Measurements from ENCODE around the gene BPIFB3. TPM values are rescaled to one million over a fixed set of nuclear protein-coding genes. Genes with fewer than 3 reads are reported as not detected.
"Not testable (repeated sequence)": the region's sequence is repeated elsewhere in the genome, so short reads cannot be mapped to it uniquely, and the experiment has no call there.

BPIFB3 gene
- polyA plus RNA-seq, 4 donors = not detected

- no peak for DNase-seq (ENCODE audit: low read depth in 4 of 4, low spot score in 3 of 4)
These were observed 28.8 kb downstream of the BPIFB3 start for GRCh38 chr20:33082546-33082945.

- DNase-seq (ENCODE audit: low read depth in 4 of 4, low spot score in 3 of 4) = no peak
These were observed 30.0 kb downstream of the BPIFB3 start for GRCh38 chr20:33083544-33084340.

- DNase-seq (ENCODE audit: low read depth in 4 of 4, low spot score in 3 of 4) = no peak
These were observed 31.0 kb downstream of the BPIFB3 start for GRCh38 chr20:33084722-33085121.

DNA sequence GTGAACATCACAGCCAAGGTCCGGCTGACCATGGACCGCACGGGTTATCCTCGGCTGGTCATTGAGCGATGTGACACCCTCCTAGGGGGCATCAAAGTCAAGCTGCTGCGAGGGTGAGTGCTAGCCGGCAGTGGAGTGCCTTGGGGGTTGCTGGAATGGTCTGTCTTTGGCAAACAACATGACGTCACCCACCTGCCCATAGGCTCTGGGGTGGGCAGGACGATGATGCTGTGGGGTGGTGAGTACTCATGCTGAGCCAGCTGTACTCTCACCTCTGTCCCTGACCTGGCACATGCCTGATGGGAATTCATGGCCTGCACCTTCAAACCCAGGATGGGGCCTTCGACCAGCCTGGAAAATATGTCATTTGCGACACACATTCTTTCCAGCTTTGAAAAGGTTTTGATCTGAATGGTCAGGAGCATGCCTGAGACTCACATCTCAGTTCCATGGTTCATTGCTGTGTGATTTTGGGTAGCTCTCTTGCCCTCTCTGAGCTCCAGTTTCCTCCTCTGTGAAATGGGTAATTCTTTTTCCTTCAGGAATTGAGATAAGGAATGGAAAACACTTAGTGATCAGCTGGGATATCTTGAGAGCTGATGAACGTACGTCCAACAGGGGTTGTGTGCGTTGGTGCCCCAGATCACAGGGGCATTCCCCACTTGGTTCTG lies 32.5 kb downstream of the BPIFB3 start:
- no peak for DNase-seq (ENCODE audit: low read depth in 4 of 4, low spot score in 3 of 4)

- DNase-seq (ENCODE audit: low read depth in 4 of 4, low spot score in 3 of 4) = no peak
These were observed 37.4 kb downstream of the BPIFB3 start for GRCh38 chr20:33091147-33091546.

GRCh38 chr20:33091693-33092092 lies 38.0 kb downstream of the BPIFB3 start:
- DNase-seq (ENCODE audit: low read depth in 4 of 4, low spot score in 3 of 4) = no peak

DNA sequence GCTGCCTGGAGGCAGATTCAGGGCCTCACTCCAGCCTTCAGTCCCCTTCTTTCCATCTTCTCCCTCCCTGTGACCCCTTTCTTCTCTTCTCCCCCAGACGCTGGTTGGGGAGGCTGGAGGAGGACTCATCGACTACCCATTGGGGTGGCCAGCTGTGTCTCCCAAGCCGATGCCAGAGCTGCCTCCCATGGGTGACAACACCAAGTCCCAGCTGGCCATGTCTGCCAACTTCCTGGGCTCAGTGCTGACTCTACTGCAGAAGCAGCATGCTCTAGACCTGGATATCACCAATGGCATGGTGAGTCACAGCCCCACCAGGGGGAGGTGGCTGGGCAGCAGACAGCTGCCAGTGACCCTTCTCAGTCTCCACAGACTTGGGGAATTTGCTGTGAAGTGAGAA lies 38.7 kb downstream of the BPIFB3 start:
- DNase-seq (ENCODE audit: low read depth in 4 of 4, low spot score in 3 of 4) = no peak

DNA sequence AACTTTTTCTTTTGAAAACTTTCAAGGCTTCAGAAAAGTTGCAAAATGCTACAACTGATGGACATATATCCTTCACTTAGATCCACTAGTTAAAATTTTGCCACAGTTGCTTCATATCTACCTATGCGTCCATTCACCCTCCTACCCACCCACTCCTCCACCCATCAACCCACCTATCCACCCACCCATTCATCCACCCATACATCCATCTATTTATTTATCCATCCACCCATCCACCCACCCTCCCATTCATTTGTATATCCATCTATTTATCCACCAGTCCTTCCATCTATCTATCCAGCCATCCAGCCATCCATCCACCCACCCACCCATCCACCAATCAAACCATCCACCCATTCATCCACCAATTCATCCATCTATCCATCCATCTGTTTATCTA lies 39.4 kb downstream of the BPIFB3 start:
- DNase-seq (ENCODE audit: low read depth in 4 of 4, low spot score in 3 of 4) = no peak

DNA sequence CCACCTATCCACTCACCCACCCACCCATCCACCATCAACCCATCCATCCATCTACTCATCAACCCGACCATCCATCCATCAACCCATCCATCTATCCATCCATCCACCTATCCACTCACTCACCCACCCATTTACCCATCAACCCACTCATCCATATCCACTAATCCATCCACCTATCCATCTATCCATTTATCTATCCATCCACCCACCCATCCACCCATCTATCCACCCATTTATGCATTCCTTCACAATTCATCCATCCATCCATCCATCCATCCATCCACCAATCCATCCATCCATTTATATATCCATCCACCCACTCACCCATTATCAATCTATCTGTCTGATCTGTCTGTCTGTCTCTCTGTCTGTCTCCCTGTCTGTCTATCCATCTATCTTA lies 39.9 kb downstream of the BPIFB3 start:
- DNase-seq (ENCODE audit: low read depth in 4 of 4, low spot score in 3 of 4) = no peak

GRCh38 chr20:33095249-33095648 lies 41.5 kb downstream of the BPIFB3 start:
- DNase-seq (ENCODE audit: low read depth in 4 of 4, low spot score in 3 of 4) = no peak

- peak; percentile 12 to 48 (median 16) for DNase-seq (ENCODE audit: low read depth in 4 of 4, low spot score in 3 of 4)
These were observed 42.3 kb downstream of the BPIFB3 start for GRCh38 chr20:33095902-33096584.

DNA sequence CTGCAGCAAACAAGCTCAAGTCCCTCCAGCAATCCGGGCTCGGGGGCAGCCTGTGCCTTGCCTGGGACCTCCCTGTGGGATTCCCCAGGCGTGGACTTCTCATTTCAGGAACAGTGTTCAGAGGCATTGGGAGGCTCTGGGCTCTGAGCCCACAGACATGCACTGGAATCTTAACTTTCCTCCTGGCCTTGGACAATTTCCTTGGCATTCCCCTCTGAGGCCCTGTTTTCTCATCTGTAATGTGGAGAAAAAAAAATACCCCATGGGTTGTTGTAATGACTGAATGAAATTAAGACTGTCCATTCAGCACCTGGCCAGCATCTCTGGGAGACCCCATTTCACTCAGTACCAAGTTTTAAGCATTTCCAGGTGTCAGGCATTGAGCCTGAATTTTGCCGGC lies 43.3 kb downstream of the BPIFB3 start:
- DNase-seq (ENCODE audit: low read depth in 4 of 4, low spot score in 3 of 4) = no peak

DNA sequence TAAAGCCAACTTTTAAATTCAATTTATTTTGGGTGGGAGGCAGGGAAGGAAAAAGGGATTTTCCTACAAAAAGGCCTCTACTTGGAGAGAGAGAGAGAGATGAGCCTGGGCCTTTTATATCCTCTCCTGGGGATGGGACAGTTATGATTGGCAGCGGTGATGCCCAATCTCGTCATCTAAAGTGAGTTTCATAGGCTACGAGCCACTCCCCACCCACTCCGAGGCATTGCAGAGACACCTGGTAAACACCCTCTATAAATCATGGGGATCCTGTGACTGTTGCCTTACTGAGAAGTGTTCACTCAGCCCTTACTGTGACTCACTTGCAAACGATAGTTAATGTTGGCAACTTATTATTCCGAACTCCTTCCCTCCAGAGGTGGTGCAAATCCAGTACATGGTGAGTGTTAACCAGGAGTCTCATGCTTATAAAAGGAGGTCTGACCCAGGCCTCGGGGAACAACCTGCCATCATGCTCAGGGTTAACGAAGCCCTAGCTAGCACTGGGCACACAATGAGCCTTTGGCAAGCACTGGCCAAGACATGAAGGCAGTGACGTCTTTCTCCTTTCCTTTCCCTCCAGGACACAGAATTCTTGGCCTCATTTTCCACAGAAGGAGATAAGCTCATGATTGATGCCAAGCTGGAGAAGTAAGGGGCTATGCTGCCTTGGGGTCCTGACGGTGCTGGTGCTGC lies 46.3 kb downstream of the BPIFB3 start:
- no peak for DNase-seq (ENCODE audit: low read depth in 4 of 4, low spot score in 3 of 4)

- no peak for DNase-seq (ENCODE audit: low read depth in 4 of 4, low spot score in 3 of 4)
These were observed 49.9 kb downstream of the BPIFB3 start for GRCh38 chr20:33103556-33103955.

- DNase-seq (ENCODE audit: low read depth in 4 of 4, low spot score in 3 of 4) = no peak
These were observed 50.6 kb downstream of the BPIFB3 start for GRCh38 chr20:33104336-33104735.

- no peak for DNase-seq (ENCODE audit: low read depth in 4 of 4, low spot score in 3 of 4)
These were observed 51.7 kb downstream of the BPIFB3 start for GRCh38 chr20:33105316-33105924.

DNA sequence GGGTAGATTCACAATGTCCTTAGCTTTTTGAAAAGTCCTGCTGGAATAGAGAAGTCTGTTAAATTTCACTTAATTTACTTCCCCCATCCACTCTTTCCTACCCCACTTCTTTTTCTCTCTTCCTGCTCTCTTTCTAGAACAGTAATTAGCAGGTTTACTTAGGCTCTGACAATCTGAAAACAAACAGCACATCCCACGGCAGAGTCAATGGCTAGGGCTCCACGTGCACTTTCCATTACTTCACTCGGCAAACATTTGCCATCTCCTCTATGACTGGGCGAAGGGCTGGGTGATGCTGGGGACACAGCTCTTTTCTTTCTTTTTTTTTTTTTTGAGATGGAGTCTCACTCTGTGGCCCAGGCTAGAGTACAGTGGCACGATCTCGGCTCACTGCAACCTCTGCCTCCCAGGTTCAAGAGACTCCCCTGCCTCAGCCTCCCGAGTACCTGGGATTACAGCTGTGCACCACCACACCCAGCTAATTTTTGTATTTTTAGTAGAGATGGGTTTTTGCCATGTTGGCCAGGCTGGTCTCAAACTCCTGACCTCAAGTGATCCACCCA lies 52.4 kb downstream of the BPIFB3 start:
- not testable (repeated sequence) for DNase-seq (ENCODE audit: low read depth in 4 of 4, low spot score in 3 of 4)

GRCh38 chr20:33108661-33109060 lies 55.0 kb downstream of the BPIFB3 start:
- no peak for DNase-seq (ENCODE audit: low read depth in 4 of 4, low spot score in 3 of 4)

GRCh38 chr20:33110147-33110825 lies 56.6 kb downstream of the BPIFB3 start:
- no peak for DNase-seq (ENCODE audit: low read depth in 4 of 4, low spot score in 3 of 4)

GRCh38 chr20:33111306-33111705 lies 57.6 kb downstream of the BPIFB3 start:
- no peak for DNase-seq (ENCODE audit: low read depth in 4 of 4, low spot score in 3 of 4)

All from right renal pelvis (tissue), 4 donors.